NCI-H82 (cell line): ENCODE data around the gene EFCAB14.
"Not testable (repeated sequence)": the region's sequence is repeated elsewhere in the genome, so short reads cannot be mapped to it uniquely, and the experiment has no call there.

Experiments used
- DNase-seq: peaks from one replicate; lab custom pipeline; 2025; lab: John Stamatoyannopoulos, UW

EFCAB14 gene

GRCh38 chr1:46723901-46724300 lies 5.0 kb upstream of the EFCAB14 start:
- DNase-seq, result no peak

- DNase-seq, result no peak
These were observed 2.8 kb upstream of the EFCAB14 start for GRCh38 chr1:46721686-46722205.

GRCh38 chr1:46721204-46721603 lies 2.3 kb upstream of the EFCAB14 start:
- DNase-seq, result no peak

- not testable (repeated sequence) for DNase-seq
These were observed 1.4 kb upstream of the EFCAB14 start for GRCh38 chr1:46720319-46720718.

GRCh38 chr1:46719689-46720088 lies 775 bp upstream of the EFCAB14 start:
- DNase-seq, result no peak

GRCh38 chr1:46718340-46718726 lies 581 bp downstream of the EFCAB14 start:
- DNase-seq, result no peak

GRCh38 chr1:46717654-46718053 lies 1.3 kb downstream of the EFCAB14 start:
- DNase-seq, result no peak

GRCh38 chr1:46714976-46715375 lies 3.9 kb downstream of the EFCAB14 start:
- no peak for DNase-seq

GRCh38 chr1:46708121-46708520 lies 10.8 kb downstream of the EFCAB14 start:
- no peak for DNase-seq

- no peak for DNase-seq
These were observed 13.5 kb downstream of the EFCAB14 start for GRCh38 chr1:46705408-46705807.

- no peak for DNase-seq
These were observed 14.8 kb downstream of the EFCAB14 start for GRCh38 chr1:46703927-46704641.

- DNase-seq, result no peak
These were observed 19.2 kb downstream of the EFCAB14 start for GRCh38 chr1:46699666-46700065.

GRCh38 chr1:46697053-46697452 lies 21.9 kb downstream of the EFCAB14 start:
- DNase-seq, result no peak

- not testable (repeated sequence) for DNase-seq
These were observed 24.2 kb downstream of the EFCAB14 start for GRCh38 chr1:46694676-46695075.

- no peak for DNase-seq
These were observed 25.8 kb downstream of the EFCAB14 start for GRCh38 chr1:46692811-46693770.

- no peak for DNase-seq
These were observed 26.7 kb downstream of the EFCAB14 start for GRCh38 chr1:46691997-46692790.

GRCh38 chr1:46690931-46691421 lies 27.9 kb downstream of the EFCAB14 start:
- DNase-seq, result no peak

GRCh38 chr1:46689897-46690296 lies 29.0 kb downstream of the EFCAB14 start:
- no peak for DNase-seq

GRCh38 chr1:46689356-46689755 lies 29.6 kb downstream of the EFCAB14 start:
- no peak for DNase-seq

- DNase-seq, result no peak
These were observed 30.9 kb downstream of the EFCAB14 start for GRCh38 chr1:46687921-46688509.

- no peak for DNase-seq
These were observed 31.7 kb downstream of the EFCAB14 start for GRCh38 chr1:46687093-46687659.
